HPDE6-E6E7 (cell line): ENCODE results near the gene TINAGL1.

Experiments
- DNase-seq: peaks from one replicate; pipeline ENCODE4 v3.0.0; 2011; ENCODE audit warnings: missing footprints; ENCODE audit errors: extremely low spot score

TINAGL1 gene

GRCh38 chr1:31607360-31607759 is 31.0 kb downstream of the TINAGL1 start:
- no peak for DNase-seq

DNA sequence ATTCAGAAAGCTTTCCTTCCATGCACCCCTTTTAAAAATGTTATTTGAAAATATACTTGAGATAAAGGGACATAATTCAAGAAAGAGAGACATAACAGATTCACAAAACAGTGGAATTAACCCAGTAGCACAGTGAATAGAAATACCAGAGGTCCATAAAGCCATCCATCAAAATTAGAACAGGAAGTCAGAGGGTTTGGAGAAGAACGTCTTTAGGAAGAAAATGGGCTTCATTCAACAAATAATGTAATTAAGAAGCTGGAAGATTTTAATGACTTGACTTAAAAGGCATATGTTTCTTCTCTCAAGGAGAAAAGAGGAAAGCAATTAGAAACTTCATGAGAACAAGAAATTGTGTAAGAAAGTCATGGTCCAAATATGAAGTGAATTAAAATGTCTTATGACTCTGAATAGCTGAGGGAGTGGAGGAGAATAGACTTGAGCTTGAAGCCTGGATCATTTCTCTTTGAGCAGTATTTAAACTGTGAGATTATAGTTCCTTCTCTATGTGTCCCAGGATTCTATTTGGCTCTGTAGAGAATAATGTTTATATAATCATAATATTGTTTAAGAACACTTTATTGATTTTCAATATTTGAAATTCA is 33.3 kb downstream of the TINAGL1 start:
- no peak for DNase-seq

DNA sequence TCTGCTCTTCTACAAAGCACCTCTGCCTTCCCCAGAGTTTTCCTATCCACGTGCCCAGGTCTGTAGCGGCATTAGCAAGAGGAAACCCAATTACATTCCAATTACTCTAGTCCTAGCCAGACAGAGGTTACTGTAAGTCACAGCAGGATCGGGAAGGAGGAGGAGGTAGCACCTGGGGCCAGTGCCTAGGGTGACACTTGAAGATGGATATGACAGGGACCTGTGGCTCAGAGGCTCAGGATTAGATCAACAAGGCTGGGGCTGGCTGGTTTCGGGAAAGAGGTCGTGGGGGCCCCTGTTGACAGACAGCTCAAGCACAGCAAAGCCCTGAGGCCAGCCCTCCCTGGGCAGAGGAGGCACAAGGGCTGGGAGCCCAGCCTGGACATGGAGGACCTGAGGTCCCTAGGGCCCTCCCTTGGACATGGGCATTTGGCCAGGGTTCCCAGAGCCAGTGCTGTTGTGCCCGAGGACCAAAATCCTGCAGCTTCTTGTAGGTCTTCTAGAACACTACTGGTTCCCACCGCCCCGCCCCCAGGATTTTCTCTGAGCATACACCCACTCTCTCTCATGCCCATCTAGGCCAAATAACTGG is 38.2 kb downstream of the TINAGL1 start:
- DNase-seq = no peak

DNA sequence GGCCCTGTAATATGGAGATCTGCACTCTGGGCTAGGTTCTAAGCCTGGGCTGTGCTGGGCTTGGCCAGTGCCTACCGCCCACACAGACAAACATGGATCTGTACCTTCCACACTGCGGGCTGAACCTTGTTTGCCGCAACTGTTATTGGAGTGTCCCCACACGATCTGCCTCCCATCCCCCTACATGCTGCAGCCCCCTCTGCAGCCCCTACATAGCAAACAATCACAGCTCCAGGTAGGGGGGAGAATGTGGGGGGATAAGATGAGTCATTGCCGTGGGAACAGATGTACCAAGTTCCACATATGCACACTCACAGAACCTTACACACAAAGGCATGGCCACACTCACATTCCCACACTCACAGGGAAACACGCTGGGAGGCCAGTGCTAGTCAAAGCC is 39.1 kb downstream of the TINAGL1 start:
- DNase-seq = no peak

DNA sequence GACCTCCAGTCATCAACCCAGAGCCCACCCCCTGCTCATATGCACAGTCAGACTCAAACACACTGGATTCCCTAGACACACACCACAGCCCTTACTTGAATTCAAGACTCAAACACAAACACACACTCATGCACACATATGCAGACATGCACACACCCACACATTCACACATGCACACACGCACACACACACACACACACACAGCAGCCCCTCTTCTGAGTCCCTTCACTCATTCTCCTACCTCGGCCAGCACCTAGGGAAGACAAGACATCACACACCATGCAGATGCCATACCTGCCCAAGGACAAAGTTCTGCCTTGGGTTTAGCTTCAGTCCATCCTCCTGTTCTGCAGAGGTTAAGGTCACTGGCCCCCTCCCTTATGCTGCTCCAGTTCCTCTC is 39.6 kb downstream of the TINAGL1 start:
- DNase-seq = no peak

- no peak for DNase-seq
These were observed 41.1 kb downstream of the TINAGL1 start, which contains the start of gene HCRTR1 for GRCh38 chr1:31617218-31617915. HCRTR1 (plus strand) TSS chr1:31617689; CDS start chr1:31619193, 1,504 bp downstream.

DNA sequence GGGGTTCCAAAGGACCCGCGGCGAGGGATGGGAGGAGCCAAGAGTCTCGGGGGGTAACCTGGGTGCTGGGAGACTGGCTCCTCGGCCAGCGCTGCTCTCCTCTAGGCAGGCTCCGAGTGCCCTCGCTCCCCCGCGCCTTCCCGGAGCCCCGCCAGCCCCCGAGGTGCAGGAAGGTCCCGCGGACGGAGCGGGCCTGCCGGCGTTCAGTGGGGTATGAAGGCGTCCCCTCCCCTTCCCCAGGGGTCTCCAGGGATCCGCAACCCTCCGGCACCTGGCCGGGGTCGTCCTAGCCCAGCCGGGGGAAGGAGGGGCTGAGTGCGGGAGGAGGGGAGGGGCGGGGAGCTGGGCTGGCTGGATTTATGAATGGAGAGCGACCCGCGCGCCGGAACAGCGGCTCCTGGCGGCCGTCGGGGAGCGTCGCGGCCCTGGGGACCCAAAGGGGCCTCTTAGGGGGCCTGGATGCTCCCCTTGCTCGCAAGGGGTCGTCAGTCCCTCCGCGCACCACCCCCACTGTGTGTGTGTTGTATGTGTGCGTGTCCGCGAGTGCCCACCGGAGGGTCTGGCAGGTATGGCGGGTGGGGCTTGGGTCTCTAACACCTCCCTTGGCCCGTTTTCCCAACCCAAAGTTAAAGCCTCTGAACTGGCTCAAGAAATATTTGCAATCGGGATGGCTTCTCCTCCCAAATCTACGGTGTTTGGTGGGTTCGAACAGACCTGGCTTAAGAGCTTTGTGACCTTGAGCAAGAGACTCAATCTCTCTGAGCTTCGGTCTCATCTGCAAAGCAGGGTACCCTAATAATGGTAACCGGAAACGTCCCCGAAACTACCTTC is 41.8 kb downstream of the TINAGL1 start:
- peak; percentile 43 for DNase-seq

DNA sequence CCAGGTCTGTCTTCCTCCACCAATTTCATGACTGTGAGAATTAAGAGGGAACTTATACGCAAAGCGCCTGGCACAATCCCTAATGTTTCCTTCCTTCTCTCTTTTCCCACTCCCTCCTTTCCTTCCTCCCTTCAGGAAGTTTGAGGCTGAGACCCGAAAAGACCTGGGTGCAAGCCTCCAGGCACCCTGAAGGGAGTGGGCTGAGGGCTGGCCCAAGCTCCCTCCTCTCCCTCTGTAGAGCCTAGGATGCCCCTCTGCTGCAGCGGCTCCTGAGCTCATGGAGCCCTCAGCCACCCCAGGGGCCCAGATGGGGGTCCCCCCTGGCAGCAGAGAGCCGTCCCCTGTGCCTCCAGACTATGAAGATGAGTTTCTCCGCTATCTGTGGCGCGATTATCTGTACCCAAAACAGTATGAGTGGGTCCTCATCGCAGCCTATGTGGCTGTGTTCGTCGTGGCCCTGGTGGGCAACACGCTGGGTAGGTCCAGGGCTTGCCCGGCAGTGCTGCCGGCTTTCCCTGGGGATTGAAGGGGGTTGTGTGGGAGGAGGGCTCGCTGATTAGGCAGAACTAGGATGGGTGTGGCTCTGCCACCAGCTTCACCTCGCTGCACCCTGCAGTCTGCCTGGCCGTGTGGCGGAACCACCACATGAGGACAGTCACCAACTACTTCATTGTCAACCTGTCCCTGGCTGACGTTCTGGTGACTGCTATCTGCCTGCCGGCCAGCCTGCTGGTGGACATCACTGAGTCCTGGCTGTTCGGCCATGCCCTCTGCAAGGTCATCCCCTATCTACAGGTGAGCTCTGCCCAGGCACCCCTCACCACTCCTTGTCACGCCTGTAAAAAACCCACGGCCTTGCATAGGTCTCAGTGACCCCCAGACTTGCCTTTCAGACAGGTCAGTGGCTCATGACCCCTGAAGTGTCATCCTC is 42.9 kb downstream of the TINAGL1 start:
- no peak for DNase-seq

DNA sequence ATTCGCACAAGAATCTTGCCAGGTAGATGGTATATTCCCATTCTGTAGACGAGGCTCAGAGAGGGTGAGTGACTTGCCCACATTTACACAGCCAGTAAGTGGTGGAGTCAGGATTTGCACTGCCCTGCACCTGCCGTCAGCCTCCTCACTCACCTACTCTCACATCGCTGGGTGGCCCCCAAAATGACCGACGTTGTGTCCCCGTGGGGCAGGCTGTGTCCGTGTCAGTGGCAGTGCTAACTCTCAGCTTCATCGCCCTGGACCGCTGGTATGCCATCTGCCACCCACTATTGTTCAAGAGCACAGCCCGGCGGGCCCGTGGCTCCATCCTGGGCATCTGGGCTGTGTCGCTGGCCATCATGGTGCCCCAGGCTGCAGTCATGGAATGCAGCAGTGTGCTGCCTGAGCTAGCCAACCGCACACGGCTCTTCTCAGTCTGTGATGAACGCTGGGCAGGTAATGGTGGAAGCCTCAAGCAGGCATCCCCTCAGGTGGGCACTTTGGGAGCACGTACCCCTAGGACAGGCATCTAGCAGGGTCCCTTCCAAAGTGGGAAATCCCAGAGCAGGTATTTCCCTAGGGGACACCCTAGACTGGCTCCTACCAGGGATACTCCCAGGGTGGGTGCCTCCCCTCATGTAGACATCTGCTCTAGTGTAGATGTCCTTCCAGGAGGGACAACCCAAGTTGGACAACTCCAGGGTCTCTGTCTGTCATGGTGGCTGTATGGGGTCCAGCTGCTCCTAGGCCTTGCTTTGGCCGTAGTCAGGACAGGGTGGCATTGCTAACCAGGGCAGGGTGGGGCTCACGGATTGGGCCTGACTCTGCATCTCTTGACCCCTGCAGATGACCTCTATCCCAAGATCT is 44.5 kb downstream of the TINAGL1 start:
- DNase-seq = no peak

GRCh38 chr1:31621498-31621820 is 45.1 kb downstream of the TINAGL1 start:
- no peak for DNase-seq

DNA sequence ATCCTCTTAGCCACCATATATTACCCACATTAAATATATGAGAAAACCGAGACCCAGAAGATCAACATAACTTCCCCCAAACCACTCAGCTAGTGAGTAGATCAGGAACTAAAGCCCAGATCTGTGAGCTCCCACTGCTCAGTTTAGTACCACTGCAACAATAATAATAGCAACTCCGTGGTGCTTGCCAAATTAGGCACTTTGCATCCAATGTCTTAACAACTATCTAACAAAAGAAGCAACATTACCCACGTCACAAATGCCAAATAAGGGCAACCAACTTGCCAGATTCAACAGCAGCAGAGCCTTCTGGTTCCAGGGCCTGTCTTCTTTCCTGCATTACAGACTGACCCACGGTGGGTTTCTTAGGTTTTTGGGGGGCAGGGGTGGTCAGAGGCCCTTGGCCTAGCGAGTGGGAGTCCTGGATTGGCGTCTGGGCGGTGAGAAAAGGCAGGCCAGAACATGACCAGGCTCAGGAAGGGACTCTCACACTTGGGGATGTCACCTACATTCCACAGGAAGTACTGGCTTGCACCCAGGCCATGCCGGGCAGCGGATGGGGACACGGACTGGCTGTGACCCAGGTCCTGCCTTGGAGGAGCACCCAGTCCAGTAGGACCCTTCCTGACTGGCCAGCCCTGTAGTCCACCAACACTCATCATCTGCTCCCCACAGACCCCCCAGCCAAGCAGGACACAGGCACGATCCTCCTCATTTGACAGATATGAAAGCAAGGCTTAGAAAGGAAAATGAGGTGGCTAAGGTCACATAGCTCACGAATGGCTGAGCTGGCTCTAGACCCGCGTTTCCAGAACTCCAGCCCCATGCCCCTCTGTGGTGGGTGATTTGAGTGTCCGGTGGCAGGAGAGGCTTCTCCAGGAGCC is 45.8 kb downstream of the TINAGL1 start:
- DNase-seq = no peak

GRCh38 chr1:31623365-31623764 is 47.0 kb downstream of the TINAGL1 start:
- no peak for DNase-seq

DNA sequence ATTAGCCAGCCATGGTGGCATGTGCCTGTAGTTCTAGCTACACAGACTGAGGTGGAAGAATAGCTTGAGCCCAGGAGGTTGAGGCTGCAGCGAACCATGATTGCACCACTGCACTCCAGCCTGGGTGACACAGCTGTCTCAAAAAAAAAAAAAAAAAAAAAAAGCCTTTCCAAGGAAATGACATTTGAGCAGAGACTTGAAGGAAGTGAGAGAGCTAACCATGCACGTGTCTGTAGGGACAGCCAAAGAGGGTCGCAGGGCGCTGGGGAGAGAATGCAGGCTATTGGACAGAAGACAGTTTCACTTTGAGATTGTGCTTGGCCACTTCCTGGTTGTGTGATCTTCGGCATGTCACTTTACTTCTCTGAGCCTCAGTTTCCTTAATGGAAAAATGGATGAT is 48.0 kb downstream of the TINAGL1 start:
- DNase-seq = no peak

GRCh38 chr1:31624731-31625514 is 48.6 kb downstream of the TINAGL1 start:
- DNase-seq = no peak

- peak; percentile 38 for DNase-seq
These were observed 49.4 kb downstream of the TINAGL1 start for GRCh38 chr1:31625561-31626222.

GRCh38 chr1:31626223-31627207 is 50.2 kb downstream of the TINAGL1 start:
- DNase-seq = no peak
